GM23248 (cell line): Measurements from ENCODE around the gene SEZ6L. TPM values are rescaled to one million over a fixed set of nuclear protein-coding genes. Genes with fewer than 3 reads are reported as not detected.

Experiments used
- DNase-seq: peaks from one replicate; pipeline ENCODE4 v3.0.0-alpha.2; 2015
- H2AFZ ChIP-seq: fragments of 200-600 bp; sonication (generic); 2 replicates; pipeline ENCODE4 v1.6.1; 2016; ENCODE audit warnings: antibody characterized with exemption
- H3F3A ChIP-seq: fragments of 200-600 bp; sonication (generic); 2 replicates; pipeline ENCODE4 v1.6.1; 2016; ENCODE audit warnings: mild to moderate bottlenecking, antibody characterized with exemption, mixed run types; ENCODE audit not compliant: insufficient read depth
- H3K27ac ChIP-seq: fragments of 200-600 bp; sonication (generic); 2 replicates; pipeline ENCODE4 v1.5.1; 2016; ENCODE audit warnings: mild to moderate bottlenecking
- H3K27me3 ChIP-seq: fragments of 200-600 bp; sonication (generic); replicated peaks from 2 replicates; pipeline ENCODE4 v1.6.1; 2016; ENCODE audit warnings: mild to moderate bottlenecking; ENCODE audit not compliant: insufficient read depth
- H3K36me3 ChIP-seq: fragments of 200-600 bp; sonication (generic); 2 replicates; pipeline ENCODE4 v1.6.1; 2016; ENCODE audit warnings: low read depth, mild to moderate bottlenecking
- H3K4me1 ChIP-seq: fragments of 200-600 bp; sonication (generic); 2 replicates; pipeline ENCODE4 v1.6.1; 2016; ENCODE audit warnings: mild to moderate bottlenecking; ENCODE audit not compliant: insufficient read depth
- H3K4me2 ChIP-seq: fragments of 200-600 bp; sonication (generic); one replicate; pipeline ENCODE4 v1.6.1; 2016; ENCODE audit warnings: mild to moderate bottlenecking; ENCODE audit not compliant: unreplicated experiment
- H3K4me3 ChIP-seq: fragments of 200-600 bp; sonication (generic); 2 replicates; pipeline ENCODE4 v1.5.1; 2016; ENCODE audit warnings: mild to moderate bottlenecking
- H3K79me2 ChIP-seq: fragments of 200-600 bp; sonication (generic); 2 replicates; pipeline ENCODE4 v1.6.1; 2016; ENCODE audit warnings: mild to moderate bottlenecking; ENCODE audit not compliant: insufficient read depth
- H3K9ac ChIP-seq: fragments of 200-600 bp; sonication (generic); 2 replicates; pipeline ENCODE4 v1.6.1; 2016; ENCODE audit warnings: mild to moderate bottlenecking
- H3K9me2 ChIP-seq: fragments of 200-600 bp; sonication (generic); 2 replicates; pipeline ENCODE4 v1.6.1; 2016; ENCODE audit warnings: mixed run types, mild to moderate bottlenecking, moderate library complexity; ENCODE audit not compliant: insufficient read depth
- H3K9me3 ChIP-seq: fragments of 200-600 bp; sonication (generic); one replicate; pipeline ENCODE4 v1.6.1; 2017; ENCODE audit warnings: low read depth
- H4K20me1 ChIP-seq: fragments of 200-600 bp; sonication (generic); 2 replicates; pipeline ENCODE4 v1.6.0; 2016; ENCODE audit not compliant: insufficient read depth
- EZH2 ChIP-seq: fragments of 200-600 bp; sonication (generic); IDR thresholded peaks from 2 replicates; pipeline ENCODE4 v1.6.1; 2018; ENCODE audit warnings: antibody characterized with exemption, mild to moderate bottlenecking; ENCODE audit not compliant: insufficient read depth, poor library complexity, severe bottlenecking
- EZH2phosphoT487 ChIP-seq: fragments of 200-600 bp; sonication (generic); IDR thresholded peaks from 2 replicates; pipeline ENCODE4 v1.6.1; 2018; ENCODE audit warnings: antibody characterized with exemption, moderate library complexity, mild to moderate bottlenecking, low read depth; ENCODE audit not compliant: insufficient read depth
- WGBS, 2 experiments: methylation state at CpG; one replicate each; pipeline ENCODE4 v1.1.6; 2015 to 2017; ENCODE audit warnings: low lambda C conversion rate in 2 of 2, low coverage in 1 of 2; ENCODE audit errors: missing lambda C conversion rate in 2 of 2; 5-methylcytosine and 5-hydroxymethylcytosine counted together
- in situ Hi-C: fragments of 300-500 bp; cut with MboI; formaldehyde crosslinking; loops from 2 replicates; pipeline ENCODE4 v1.15.0; 2020
- polyA plus RNA-seq: library from polyadenylated mRNA; unstranded; fragments of >200 nt; fragmentation: Nextera tagmentation; extraction: Ambion mirVana; gene quantifications from 2 replicates; pipeline ENCODE4 v1.2.1, GENCODE V29; 2016
- total RNA-seq: library from RNA; depleted of rRNA; stranded (reverse); fragments of >200 nt; shearing (Covaris generic); gene quantifications from 2 replicates; pipeline ENCODE4 v1.2.3, GENCODE V29; 2014; rRNA removed

SEZ6L gene
- total RNA-seq: under 0.01 TPM in 1 of 2 replicates, not detected in the other
- polyA plus RNA-seq: 0.18 and 0.19 TPM in 2 replicates

DNA sequence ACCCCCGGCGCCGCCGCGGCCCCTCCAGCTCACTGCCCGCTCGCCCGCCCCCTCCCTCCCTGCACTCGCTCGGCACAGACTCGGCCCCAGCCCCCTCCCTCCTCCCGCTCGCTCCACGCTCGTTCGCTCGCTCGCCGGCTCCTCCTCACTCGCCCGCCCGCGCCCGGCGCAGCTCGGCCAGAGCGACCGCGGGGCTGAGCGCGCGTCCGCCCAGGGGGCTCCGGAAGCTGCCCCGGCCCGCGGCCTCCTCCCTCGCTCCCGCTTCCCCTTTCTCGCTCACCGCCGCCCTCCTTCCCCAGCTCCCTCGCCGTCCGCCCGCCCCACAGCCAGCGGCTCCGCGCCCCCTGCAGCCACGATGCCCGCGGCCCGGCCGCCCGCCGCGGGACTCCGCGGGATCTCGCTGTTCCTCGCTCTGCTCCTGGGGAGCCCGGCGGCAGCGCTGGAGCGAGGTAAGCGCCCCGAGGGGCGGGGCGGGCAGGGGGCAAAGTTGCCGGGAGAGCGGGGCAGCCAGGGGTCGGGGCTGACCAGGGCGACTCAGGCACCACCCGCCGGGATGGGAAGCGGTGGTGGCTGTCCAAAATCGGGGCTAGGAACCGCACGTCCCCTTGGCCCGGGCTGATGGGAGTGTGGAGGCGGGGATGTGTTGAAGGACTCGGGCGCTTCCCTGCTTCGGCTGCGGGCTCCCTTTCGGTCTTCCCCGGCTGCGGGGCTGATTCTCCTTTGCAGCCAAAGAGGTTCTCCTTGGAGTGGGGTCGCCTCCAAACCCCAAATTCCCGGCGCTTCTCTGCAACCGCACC lies at the start of gene SEZ6L:
Gene SEZ6L (plus strand): TSS at position 148 of the 797 bp plus-strand sequence. CDS start 208 bp downstream, at position 356.
- H3K4me2 ChIP-seq: peak within 1 kb of the TSS; percentile 7
- H3K79me2 ChIP-seq: no peaks in the 10 kb centered on the region
- H3K9me3 ChIP-seq: no peaks in the 10 kb centered on the region
- WGBS, 2 experiments: 3 to 4% methylated on average over 40 to 77 of the region's 92 CpGs
- H3K4me1 ChIP-seq: no peaks in the 10 kb centered on the region
- TF ChIP-seq EZH2 (no peak), EZH2phosphoT487 (no peak)
- no peaks in the 10 kb centered on the region for H4K20me1 ChIP-seq
- H3K9me2 ChIP-seq: no peaks in the 10 kb centered on the region
- peaks cover 30% of the 10 kb centered on the region for H3K27me3 ChIP-seq
- H3K9ac ChIP-seq: no peak within 1 kb of the TSS
- in situ Hi-C loops: no loop called here
- no peak within 1 kb of the TSS for H3K27ac ChIP-seq
- H3K4me3 ChIP-seq: peak within 1 kb of the TSS; percentile 51
- no peaks in the 10 kb centered on the region for H3F3A ChIP-seq
- peak; percentile 1 for DNase-seq
- no peaks in the 10 kb centered on the region for H3K36me3 ChIP-seq
- H2AFZ ChIP-seq: peak within 1 kb of the TSS; percentile 34; the same call in 1 of the 2 replicates

DNA sequence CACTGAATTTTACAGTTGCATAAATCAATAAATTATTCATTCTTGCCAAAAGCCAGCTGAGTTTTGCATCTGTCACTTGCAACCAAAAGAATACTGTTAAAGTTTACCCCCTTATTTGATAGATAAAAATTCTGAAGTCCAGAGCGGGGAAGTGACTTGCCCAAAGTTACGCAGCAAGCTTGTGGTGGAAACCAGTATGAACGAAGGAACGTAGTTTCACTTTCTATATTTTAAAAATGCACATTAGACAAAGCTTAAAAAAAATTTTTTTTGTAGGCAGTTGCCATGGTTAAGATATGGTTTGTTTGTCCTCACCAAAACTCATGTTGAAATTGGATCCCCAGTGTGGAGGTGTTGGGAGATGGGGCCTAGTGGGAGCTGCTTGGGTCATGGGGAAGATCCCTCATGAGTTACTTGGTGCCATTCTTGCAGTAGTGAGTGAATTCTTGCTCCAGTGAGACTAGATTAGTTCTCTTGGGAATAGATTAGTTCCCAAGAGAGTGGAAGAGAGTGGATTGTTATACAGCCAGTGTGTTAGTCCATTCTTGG lies 46.3 kb upstream of the SEZ6L start:
- Histone ChIP-seq H3K9me2 (no peaks in the 10 kb centered on the region), H3K4me2 (no peak overlapping the region), H3K27me3 (no peaks in the 10 kb centered on the region), H3K79me2 (no peaks in the 10 kb centered on the region), H3F3A (no peaks in the 10 kb centered on the region), H3K9me3 (no peaks in the 10 kb centered on the region), H2AFZ (no peak overlapping the region), H3K36me3 (no peaks in the 10 kb centered on the region), H3K4me3 (no peak overlapping the region), H3K27ac (no peak overlapping the region), H3K4me1 (no peaks in the 10 kb centered on the region), H4K20me1 (no peaks in the 10 kb centered on the region), H3K9ac (no peak overlapping the region)
- no peak for DNase-seq
- 35 to 37% methylated on average over 4 of the region's 4 CpGs for WGBS, 2 experiments
- in situ Hi-C loops: no loop called here
- TF ChIP-seq EZH2 (no peak), EZH2phosphoT487 (no peak)

DNA sequence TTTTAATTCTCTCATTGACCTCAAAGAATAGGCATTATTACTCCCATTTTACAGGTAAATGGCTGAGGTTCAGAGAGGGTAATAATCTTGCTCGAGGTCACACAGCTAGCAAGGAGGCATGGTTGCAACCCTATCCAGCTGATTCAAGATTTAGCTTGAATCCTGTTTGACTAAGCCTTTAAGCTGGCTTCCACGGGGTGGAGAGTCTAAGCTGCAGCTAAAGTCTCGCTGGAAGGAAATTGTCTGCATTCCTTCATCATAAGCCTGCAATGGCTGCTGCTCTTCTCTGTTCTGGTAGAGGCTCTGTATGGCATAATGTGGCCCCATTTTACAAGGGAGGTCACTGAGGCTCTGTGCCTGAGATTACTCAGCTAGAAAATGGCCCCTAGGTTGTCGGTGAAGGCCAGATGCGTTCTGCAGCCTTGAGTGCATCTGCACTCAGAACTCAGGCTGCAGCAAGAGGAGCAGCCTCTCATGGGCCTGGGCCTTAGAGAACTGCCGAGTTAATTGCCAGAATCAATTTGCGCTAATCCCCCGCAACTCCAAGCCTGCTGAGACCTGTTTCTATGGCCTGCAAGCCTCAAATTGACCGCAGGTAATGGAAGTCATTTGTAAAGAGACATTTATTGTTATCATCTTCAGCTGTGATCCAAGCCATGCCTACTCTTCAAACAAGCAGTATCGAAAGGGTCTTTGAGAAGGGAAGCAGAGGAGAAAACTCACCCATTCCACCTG lies 44.1 kb upstream of the SEZ6L start:
- 7 to 10% methylated on average over 10 of the region's 10 CpGs for WGBS, 2 experiments
- in situ Hi-C loops: no loop called here

DNA sequence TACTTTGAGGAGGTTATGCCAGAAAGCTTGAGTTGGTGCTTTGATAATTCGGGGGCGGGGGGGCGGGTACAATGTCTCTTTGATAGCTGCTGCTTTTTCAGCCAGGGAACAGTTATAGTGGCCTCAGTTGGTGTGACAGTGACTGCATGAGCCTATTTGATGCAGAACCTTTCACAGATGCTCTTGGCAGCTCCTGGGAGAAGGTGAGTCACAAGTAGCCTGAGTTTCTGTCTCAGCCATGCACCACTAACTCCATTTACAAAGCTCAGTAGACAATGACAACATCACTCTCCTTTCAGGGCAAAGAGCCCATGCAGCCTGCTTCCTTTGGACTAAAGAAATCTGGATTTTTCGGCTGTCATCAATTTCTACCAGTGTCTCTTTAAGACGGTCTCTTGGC lies 42.1 kb upstream of the SEZ6L start:
- H3K79me2 ChIP-seq: no peaks in the 10 kb centered on the region
- no peaks in the 10 kb centered on the region for H4K20me1 ChIP-seq
- H3K9me2 ChIP-seq: no peaks in the 10 kb centered on the region
- H3K4me2 ChIP-seq: no peak overlapping the region
- in situ Hi-C loops: no loop called here
- no peak for TF ChIP-seq EZH2phosphoT487
- TF ChIP-seq EZH2: no peak
- no peaks in the 10 kb centered on the region for H3K27me3 ChIP-seq
- no peaks in the 10 kb centered on the region for H3K4me1 ChIP-seq
- no peak for DNase-seq
- H3K4me3 ChIP-seq: no peak overlapping the region
- WGBS, 2 experiments: 7 to 17% methylated on average over 4 to 5 of the region's 5 CpGs
- no peaks in the 10 kb centered on the region for H3K36me3 ChIP-seq
- H3K9ac ChIP-seq: no peak overlapping the region
- H3K9me3 ChIP-seq: no peaks in the 10 kb centered on the region
- no peaks in the 10 kb centered on the region for H3F3A ChIP-seq
- H2AFZ ChIP-seq: no peak overlapping the region
- no peak overlapping the region for H3K27ac ChIP-seq

More for the DNA sequence above, 44.1 kb upstream of the SEZ6L start:
- H3K9ac ChIP-seq: no peak overlapping the region
- no peaks in the 10 kb centered on the region for H3K4me1 ChIP-seq
- no peaks in the 10 kb centered on the region for H3F3A ChIP-seq
- H3K79me2 ChIP-seq: no peaks in the 10 kb centered on the region
- no peak overlapping the region for H3K27ac ChIP-seq
- no peak for DNase-seq
- H3K9me3 ChIP-seq: no peaks in the 10 kb centered on the region
- no peak overlapping the region for H3K4me3 ChIP-seq
- TF ChIP-seq EZH2phosphoT487: no peak
- TF ChIP-seq EZH2: no peak
- no peaks in the 10 kb centered on the region for H3K9me2 ChIP-seq
- H3K4me2 ChIP-seq: no peak overlapping the region
- no peak overlapping the region for H2AFZ ChIP-seq
- no peaks in the 10 kb centered on the region for H3K36me3 ChIP-seq
- no peaks in the 10 kb centered on the region for H3K27me3 ChIP-seq
- no peaks in the 10 kb centered on the region for H4K20me1 ChIP-seq
